HepG2 (cell line): ENCODE data around the gene MPIG6B. TPM values are rescaled to one million over a fixed set of nuclear protein-coding genes. Genes with fewer than 3 reads are reported as not detected.

Experiments
- DPF2 ChIP-seq: sonication (generic); formaldehyde crosslinking; IDR thresholded peaks from 2 replicates; pipeline ENCODE4 v1.4.0; 2020; ENCODE audit warnings: mild to moderate bottlenecking, low read depth, missing genetic modification reagents, borderline replicate concordance
- ERF ChIP-seq: IDR thresholded peaks from 2 replicates; pipeline ENCODE4 v1.6.1; 2018; ENCODE audit warnings: missing biosample characterization, missing genetic modification reagents
- GLMP ChIP-seq: sonication (generic); formaldehyde crosslinking; IDR thresholded peaks from 2 replicates; pipeline ENCODE4 v1.9.0; 2021; ENCODE audit warnings: missing genetic modification reagents, mild to moderate bottlenecking, borderline replicate concordance
- HDAC6 ChIP-seq: fragments of 200-600 bp; sonication (generic); IDR thresholded peaks from 2 replicates; pipeline ENCODE4 v1.7.0; 2017; ENCODE audit warnings: mild to moderate bottlenecking, antibody characterized with exemption, low read length, low read depth
- NAIF1 ChIP-seq: sonication (generic); formaldehyde crosslinking; IDR thresholded peaks from 2 replicates; pipeline ENCODE4 v1.5.0; 2020; ENCODE audit warnings: mild to moderate bottlenecking, missing genetic modification reagents, borderline replicate concordance
- NR2C2 ChIP-seq: sonication (generic); formaldehyde crosslinking; IDR thresholded peaks from 2 replicates; pipeline ENCODE4 v1.4.0; 2020; ENCODE audit warnings: missing genetic modification reagents, mild to moderate bottlenecking, moderate library complexity, borderline replicate concordance
- ZBTB38 ChIP-seq: sonication (generic); formaldehyde crosslinking; IDR thresholded peaks from 2 replicates; pipeline ENCODE4 v1.5.1; 2020; ENCODE audit warnings: mild to moderate bottlenecking, missing genetic modification reagents
- ZNF18 ChIP-seq: sonication (generic); formaldehyde crosslinking; IDR thresholded peaks from 2 replicates; pipeline ENCODE4 v1.8.0; 2022; ENCODE audit warnings: mild to moderate bottlenecking, missing genetic modification reagents; ENCODE audit not compliant: insufficient replicate concordance
- ZNF318 ChIP-seq: sonication (generic); formaldehyde crosslinking; IDR thresholded peaks from 2 replicates; pipeline ENCODE4 v1.4.0; 2020; ENCODE audit warnings: mild to moderate bottlenecking, missing genetic modification reagents
- ZNF737 ChIP-seq: sonication (generic); formaldehyde crosslinking; IDR thresholded peaks from 2 replicates; pipeline ENCODE4 v1.5.0; 2020; ENCODE audit warnings: missing genetic modification reagents, mild to moderate bottlenecking, borderline replicate concordance
- polyA plus RNA-seq, 8 experiments: library from polyadenylated mRNA; depleted of rRNA in 3 of 8; stranded (reverse) in 7 of 8; unstranded in 1 of 8; fragments of >200 nt; fragmentation: Illumina TruSeq in 4 of 8; extraction: Trizol in 4 of 8; gene quantifications; 2 replicates each; pipeline versions ENCODE4 v1.2.1 to v1.2.3, GENCODE V29; 2011 to 2016; ENCODE audit warnings: low read depth in 4 of 8, missing spikeins in 1 of 8, mixed read lengths in 1 of 8; ENCODE audit not compliant: insufficient read depth in 1 of 8
- total RNA-seq, 5 experiments: library from RNA; depleted of rRNA; stranded (reverse); fragments of >200 nt; fragmentation: Illumina TruSeq; extraction: Trizol; gene quantifications; 2 replicates each; pipeline ENCODE4 v1.2.3, GENCODE V29; 2016; ENCODE audit warnings: low read depth in 1 of 5
- TF ChIP-seq, protein P1 (sequence below): sonication (generic); formaldehyde crosslinking; IDR thresholded peaks from 2 replicates; pipeline ENCODE4 v1.4.0; 2020; ENCODE audit warnings: mild to moderate bottlenecking, missing genetic modification reagents
- TF ChIP-seq, protein P2 (sequence below): sonication (generic); formaldehyde crosslinking; IDR thresholded peaks from 2 replicates; pipeline ENCODE4 v1.4.0; 2020; ENCODE audit warnings: missing genetic modification reagents, borderline replicate concordance

The MPIG6B gene
- total and polyA plus RNA-seq, 2 of the 13 experiments (the other 11 are each of a cell fraction or from before 2014, with no cell fraction given), result not detected

GRCh38 chr6:31736021-31736767 lies 13.0 kb downstream of the MPIG6B start, which contains the start of gene CLIC1 (continued):
- peak; percentile 91 for TF ChIP-seq ZNF18
- TF ChIP-seq DPF2 (CRISPR knock-in tag), result no peak; the same call in 1 of the 2 replicates
- TF ChIP-seq, protein P1, sequence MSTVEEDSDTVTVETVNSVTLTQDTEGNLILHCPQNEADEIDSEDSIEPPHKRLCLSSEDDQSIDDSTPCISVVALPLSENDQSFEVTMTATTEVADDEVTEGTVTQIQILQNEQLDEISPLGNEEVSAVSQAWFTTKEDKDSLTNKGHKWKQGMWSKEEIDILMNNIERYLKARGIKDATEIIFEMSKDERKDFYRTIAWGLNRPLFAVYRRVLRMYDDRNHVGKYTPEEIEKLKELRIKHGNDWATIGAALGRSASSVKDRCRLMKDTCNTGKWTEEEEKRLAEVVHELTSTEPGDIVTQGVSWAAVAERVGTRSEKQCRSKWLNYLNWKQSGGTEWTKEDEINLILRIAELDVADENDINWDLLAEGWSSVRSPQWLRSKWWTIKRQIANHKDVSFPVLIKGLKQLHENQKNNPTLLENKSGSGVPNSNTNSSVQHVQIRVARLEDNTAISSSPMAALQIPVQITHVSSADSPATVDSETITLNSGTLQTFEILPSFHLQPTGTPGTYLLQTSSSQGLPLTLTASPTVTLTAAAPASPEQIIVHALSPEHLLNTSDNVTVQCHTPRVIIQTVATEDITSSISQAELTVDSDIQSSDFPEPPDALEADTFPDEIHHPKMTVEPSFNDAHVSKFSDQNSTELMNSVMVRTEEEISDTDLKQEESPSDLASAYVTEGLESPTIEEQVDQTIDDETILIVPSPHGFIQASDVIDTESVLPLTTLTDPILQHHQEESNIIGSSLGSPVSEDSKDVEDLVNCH (CRISPR knock-in tag), result no peak
- TF ChIP-seq ERF (CRISPR knock-in tag), result peak; percentile 72
- TF ChIP-seq, protein P2, sequence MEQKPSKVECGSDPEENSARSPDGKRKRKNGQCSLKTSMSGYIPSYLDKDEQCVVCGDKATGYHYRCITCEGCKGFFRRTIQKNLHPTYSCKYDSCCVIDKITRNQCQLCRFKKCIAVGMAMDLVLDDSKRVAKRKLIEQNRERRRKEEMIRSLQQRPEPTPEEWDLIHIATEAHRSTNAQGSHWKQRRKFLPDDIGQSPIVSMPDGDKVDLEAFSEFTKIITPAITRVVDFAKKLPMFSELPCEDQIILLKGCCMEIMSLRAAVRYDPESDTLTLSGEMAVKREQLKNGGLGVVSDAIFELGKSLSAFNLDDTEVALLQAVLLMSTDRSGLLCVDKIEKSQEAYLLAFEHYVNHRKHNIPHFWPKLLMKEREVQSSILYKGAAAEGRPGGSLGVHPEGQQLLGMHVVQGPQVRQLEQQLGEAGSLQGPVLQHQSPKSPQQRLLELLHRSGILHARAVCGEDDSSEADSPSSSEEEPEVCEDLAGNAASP (CRISPR knock-in tag), result peak; percentile 45; the same call in 1 of the 2 replicates
- TF ChIP-seq ZBTB38 (CRISPR knock-in tag), result no peak
- no peak for TF ChIP-seq GLMP (CRISPR knock-in tag)
- TF ChIP-seq HDAC6, result no peak
- TF ChIP-seq NAIF1, result no peak; the same call in 1 of the 2 replicates
- TF ChIP-seq NR2C2, result no peak; the same call in none of the 2 replicates
- TF ChIP-seq ZNF318, result 0 out of 2 replicates have a peak, but pooled peaks have one; percentile 22
- no peak for TF ChIP-seq ZNF737 (CRISPR knock-in tag)
